Measurements from ENCODE around the gene DKKL1. TPM values are rescaled to one million over a fixed set of nuclear protein-coding genes. Genes with fewer than 3 reads are reported as not detected.

DKKL1 gene
- total and polyA plus RNA-seq, 4 donors = 0.58 to 0.95 (median 0.88) TPM

GRCh38 chr19:49409441-49410029 lies 45.9 kb downstream of the DKKL1 start:
- TF ChIP-seq CTCF (IDR thresholded peaks at IDR 0.05; ENCODE audit: control extremely low read depth, extremely low read depth) = no peak
- Histone ChIP-seq H3K4me3 (no peak overlapping the region), H3K27me3 (ENCODE audit: control insufficient read depth in 3 of 3, insufficient read depth in 3 of 3, low read length in 2 of 3) (no peaks in the 10 kb centered on the region), H3K9ac (ENCODE audit: insufficient read depth in 1 of 2, low read length in 2 of 2) (no peak overlapping the region), H3K9me3 (ENCODE audit: control insufficient read depth in 4 of 4, insufficient read depth in 3 of 4, low read length in 3 of 4) (no peaks in the 10 kb centered on the region), H3K36me3 (ENCODE audit: control insufficient read depth in 4 of 4, insufficient read depth in 4 of 4, low read length in 4 of 4) (no peaks in the 10 kb centered on the region), H3K27ac (ENCODE audit: low read depth in 1 of 2, low read length in 1 of 2) (no peak overlapping the region), H3K4me1 (ENCODE audit: control insufficient read depth in 5 of 5, insufficient read depth in 5 of 5, low read length in 5 of 5) (peaks cover 0 to 8% (median 0%) of the 10 kb centered on the region in 5 donors)
- 62 to 67% methylated on average over 5 of the region's 5 CpGs for WGBS, 2 donors
- no peak for DNase-seq
- ATAC-seq (ENCODE audit: insufficient read depth, low FRiP score) = no peak

- Histone ChIP-seq H3K36me3 (ENCODE audit: control insufficient read depth in 4 of 4, insufficient read depth in 4 of 4, low read length in 4 of 4) (no peaks in the 10 kb centered on the region), H3K27me3 (ENCODE audit: control insufficient read depth in 3 of 3, insufficient read depth in 3 of 3, low read length in 2 of 3) (peaks cover 0 to 1% (median 0%) of the 10 kb centered on the region in 3 donors), H3K4me1 (ENCODE audit: control insufficient read depth in 5 of 5, insufficient read depth in 5 of 5, low read length in 5 of 5) (peaks cover 0 to 8% (median 0%) of the 10 kb centered on the region in 5 donors), H3K4me3 (no peak overlapping the region), H3K9me3 (ENCODE audit: control insufficient read depth in 4 of 4, insufficient read depth in 3 of 4, low read length in 3 of 4) (no peaks in the 10 kb centered on the region), H3K9ac (ENCODE audit: insufficient read depth in 1 of 2, low read length in 2 of 2) (no peak overlapping the region), H3K27ac (ENCODE audit: low read depth in 1 of 2, low read length in 1 of 2) (no peak overlapping the region)
- TF ChIP-seq CTCF (IDR thresholded peaks at IDR 0.05; ENCODE audit: control extremely low read depth, extremely low read depth) = no peak
- DNase-seq = no peak
- ATAC-seq (ENCODE audit: insufficient read depth, low FRiP score) = no peak
- WGBS, 2 donors = 78 to 85% methylated on average over 3 of the region's 3 CpGs
Measured at GRCh38 chr19:49411681-49412326, 48.1 kb downstream of the DKKL1 start.

GRCh38 chr19:49413348-49413747 lies 49.7 kb downstream of the DKKL1 start:
- Histone ChIP-seq H3K4me3 (no peak overlapping the region), H3K27ac (ENCODE audit: low read depth in 1 of 2, low read length in 1 of 2) (no peak overlapping the region), H3K27me3 (ENCODE audit: control insufficient read depth in 3 of 3, insufficient read depth in 3 of 3, low read length in 2 of 3) (peaks cover 0 to 8% (median 7%) of the 10 kb centered on the region in 3 donors), H3K36me3 (ENCODE audit: control insufficient read depth in 4 of 4, insufficient read depth in 4 of 4, low read length in 4 of 4) (no peaks in the 10 kb centered on the region), H3K9ac (ENCODE audit: insufficient read depth in 1 of 2, low read length in 2 of 2) (no peak overlapping the region), H3K4me1 (ENCODE audit: control insufficient read depth in 5 of 5, insufficient read depth in 5 of 5, low read length in 5 of 5) (peaks cover 0 to 8% (median 0%) of the 10 kb centered on the region in 5 donors), H3K9me3 (ENCODE audit: control insufficient read depth in 4 of 4, insufficient read depth in 3 of 4, low read length in 3 of 4) (no peaks in the 10 kb centered on the region)
- no peak for ATAC-seq (ENCODE audit: insufficient read depth, low FRiP score)
- DNase-seq = peak; percentile 86 to 90 (median 87)
- TF ChIP-seq CTCF (IDR thresholded peaks at IDR 0.05; ENCODE audit: control extremely low read depth, extremely low read depth) = no peak
- WGBS, 2 donors = 60 to 70% methylated on average over 9 of the region's 9 CpGs

Data from lung (tissue), 12 donors.